GM18868 (cell line): ENCODE measurements around the gene STIMATE.

ENCODE experiments used
- ATAC-seq: cut with Tn5 transposase; IDR thresholded peaks from one replicate; pipeline ENCODE4 v1.9.1; 2021; ENCODE audit warnings: mild to moderate bottlenecking, moderate library complexity; ENCODE audit not compliant: unreplicated experiment

STIMATE gene

GRCh38 chr3:52894756-52895155 lies 2.6 kb downstream of the STIMATE start:
- no peak for ATAC-seq

- no peak for ATAC-seq
These were observed 3.6 kb downstream of the STIMATE start for GRCh38 chr3:52893723-52894122.

- ATAC-seq = no peak
These were observed 4.6 kb downstream of the STIMATE start for GRCh38 chr3:52892625-52893311.

- ATAC-seq = no peak
These were observed 5.1 kb downstream of the STIMATE start for GRCh38 chr3:52892290-52892624.

GRCh38 chr3:52891615-52892081 lies 5.7 kb downstream of the STIMATE start:
- peak; percentile 17 for ATAC-seq

- peak; percentile 46 for ATAC-seq
These were observed 6.2 kb downstream of the STIMATE start for GRCh38 chr3:52891164-52891563.

- ATAC-seq = peak; percentile 35
These were observed 6.6 kb downstream of the STIMATE start for GRCh38 chr3:52890735-52891134.

GRCh38 chr3:52889901-52890300 lies 7.4 kb downstream of the STIMATE start:
- no peak for ATAC-seq

- no peak for ATAC-seq
These were observed 10.2 kb downstream of the STIMATE start for GRCh38 chr3:52887166-52887565.

- no peak for ATAC-seq
These were observed 11.2 kb downstream of the STIMATE start for GRCh38 chr3:52886049-52886730.

- ATAC-seq = no peak
These were observed 15.0 kb downstream of the STIMATE start for GRCh38 chr3:52882377-52882776.

GRCh38 chr3:52881871-52882270 lies 15.5 kb downstream of the STIMATE start:
- ATAC-seq = no peak

- ATAC-seq = peak; percentile 76
These were observed 16.9 kb downstream of the STIMATE start for GRCh38 chr3:52880474-52880873.

- peak; percentile 38 for ATAC-seq
These were observed 17.3 kb downstream of the STIMATE start for GRCh38 chr3:52880047-52880446.

GRCh38 chr3:52879581-52879980 lies 17.8 kb downstream of the STIMATE start:
- no peak for ATAC-seq

- ATAC-seq = no peak
These were observed 18.3 kb downstream of the STIMATE start for GRCh38 chr3:52879090-52879489.

- no peak for ATAC-seq
These were observed 20.3 kb downstream of the STIMATE start for GRCh38 chr3:52877085-52877484.

- ATAC-seq = no peak
These were observed 22.3 kb downstream of the STIMATE start for GRCh38 chr3:52874864-52875587.

- ATAC-seq = no peak
These were observed 23.1 kb downstream of the STIMATE start for GRCh38 chr3:52874160-52874701.

- no peak for ATAC-seq
These were observed 23.8 kb downstream of the STIMATE start for GRCh38 chr3:52873433-52874159.

- ATAC-seq = no peak
These were observed 25.1 kb downstream of the STIMATE start for GRCh38 chr3:52872245-52872644.
